DOHH2 (cell line): ENCODE measurements around the gene TEF.

Experiments
- CTCF ChIP-seq: fragments of 200-600 bp; sonication (generic); IDR thresholded peaks from one replicate; pipeline ENCODE4 v1.5.1; 2014; ENCODE audit warnings: antibody characterized with exemption, mild to moderate bottlenecking, low read depth, low read length; ENCODE audit not compliant: poor library complexity, severe bottlenecking
- EZH2phosphoT487 ChIP-seq: fragments of 200-600 bp; sonication (generic); IDR thresholded peaks from 2 replicates; pipeline ENCODE4 v1.6.1; 2017; ENCODE audit warnings: borderline replicate concordance, mild to moderate bottlenecking, antibody characterized with exemption, low read length, moderate library complexity, mixed read lengths

GRCh38 chr22:41435560-41435959 is 53.8 kb downstream of the TEF start:
- TF ChIP-seq CTCF = no peak
- TF ChIP-seq EZH2phosphoT487 = no peak
